Mesodermal cell (in vitro differentiated cells): ENCODE results near the gene GAB2.

Experiments
- H3K27ac ChIP-seq: 2 replicates; pipeline ENCODE4 v1.7.0; 2013; ENCODE audit warnings: mild to moderate bottlenecking, low read depth, low read length, moderate library complexity; ENCODE audit not compliant: severe bottlenecking
- H3K36me3 ChIP-seq: 2 replicates; pipeline ENCODE4 v1.7.1; 2013; ENCODE audit warnings: mild to moderate bottlenecking, low read length, moderate library complexity; ENCODE audit not compliant: control insufficient read depth, insufficient read depth
- H3K4me1 ChIP-seq: one replicate; pipeline ENCODE4 v1.7.1; 2013; ENCODE audit warnings: mild to moderate bottlenecking, low read length; ENCODE audit not compliant: insufficient read depth, control insufficient read depth, poor library complexity, severe bottlenecking
- H3K4me3 ChIP-seq: 2 replicates; pipeline ENCODE4 v1.7.0; 2013; ENCODE audit warnings: low read length, control low read depth, mild to moderate bottlenecking; ENCODE audit not compliant: insufficient read depth, poor library complexity, severe bottlenecking; ENCODE audit errors: extremely low read depth
- H3K9me3 ChIP-seq: 2 replicates; pipeline ENCODE4 v1.7.1; 2013; ENCODE audit warnings: mild to moderate bottlenecking, low read length, moderate library complexity; ENCODE audit not compliant: control insufficient read depth
- WGBS, 2 experiments: methylation state at CpG; one replicate each; pipeline ENCODE4 v1.1.5; 2013; ENCODE audit warnings: missing lambda C conversion rate in 2 of 2; ENCODE audit not compliant: insufficient coverage in 2 of 2; 5-methylcytosine and 5-hydroxymethylcytosine counted together

Gene GAB2

DNA sequence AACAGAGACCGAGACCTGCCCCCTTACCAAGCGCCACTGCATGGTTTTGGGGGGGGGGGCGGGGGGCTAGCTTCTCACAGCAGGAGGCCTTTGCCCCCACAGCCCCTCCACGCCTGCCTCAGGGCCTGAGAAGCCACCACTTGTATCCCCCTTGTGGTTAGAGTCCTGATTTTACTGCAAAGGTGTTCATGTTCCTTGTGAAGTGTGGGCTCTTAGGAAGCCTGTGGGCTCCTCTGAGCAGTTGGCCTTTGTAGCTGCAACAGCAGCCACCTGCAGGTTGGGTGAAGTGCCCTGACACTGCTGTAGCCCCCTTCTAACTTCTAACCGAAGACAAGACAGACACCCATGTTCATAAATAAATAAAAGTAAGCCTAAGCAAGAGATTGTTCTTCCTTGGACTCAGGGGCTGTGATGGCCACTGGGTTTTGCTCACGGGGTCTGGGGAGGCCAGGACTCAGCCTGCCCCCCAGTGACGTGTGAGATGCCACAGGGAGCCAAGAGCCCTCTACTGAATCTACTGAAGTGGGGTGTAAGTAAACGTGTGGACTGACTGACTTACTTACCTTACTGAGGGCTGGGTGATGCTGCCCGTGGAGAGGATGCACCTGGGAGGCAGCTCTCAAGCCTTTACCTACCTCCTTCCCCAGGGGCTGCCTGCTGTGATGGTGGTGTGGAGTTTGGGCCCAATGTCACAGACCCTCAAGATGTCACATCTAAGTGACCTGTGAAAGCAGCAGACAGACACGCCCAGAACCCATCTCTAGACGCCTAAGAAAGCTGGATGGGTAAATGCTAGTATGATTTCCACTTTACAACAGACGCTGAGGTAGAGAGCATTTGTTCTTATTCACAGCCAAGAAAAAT is 203.1 kb downstream of the GAB2 start:
- H3K4me1 ChIP-seq = peaks cover 5% of the 10 kb centered on the region

DNA sequence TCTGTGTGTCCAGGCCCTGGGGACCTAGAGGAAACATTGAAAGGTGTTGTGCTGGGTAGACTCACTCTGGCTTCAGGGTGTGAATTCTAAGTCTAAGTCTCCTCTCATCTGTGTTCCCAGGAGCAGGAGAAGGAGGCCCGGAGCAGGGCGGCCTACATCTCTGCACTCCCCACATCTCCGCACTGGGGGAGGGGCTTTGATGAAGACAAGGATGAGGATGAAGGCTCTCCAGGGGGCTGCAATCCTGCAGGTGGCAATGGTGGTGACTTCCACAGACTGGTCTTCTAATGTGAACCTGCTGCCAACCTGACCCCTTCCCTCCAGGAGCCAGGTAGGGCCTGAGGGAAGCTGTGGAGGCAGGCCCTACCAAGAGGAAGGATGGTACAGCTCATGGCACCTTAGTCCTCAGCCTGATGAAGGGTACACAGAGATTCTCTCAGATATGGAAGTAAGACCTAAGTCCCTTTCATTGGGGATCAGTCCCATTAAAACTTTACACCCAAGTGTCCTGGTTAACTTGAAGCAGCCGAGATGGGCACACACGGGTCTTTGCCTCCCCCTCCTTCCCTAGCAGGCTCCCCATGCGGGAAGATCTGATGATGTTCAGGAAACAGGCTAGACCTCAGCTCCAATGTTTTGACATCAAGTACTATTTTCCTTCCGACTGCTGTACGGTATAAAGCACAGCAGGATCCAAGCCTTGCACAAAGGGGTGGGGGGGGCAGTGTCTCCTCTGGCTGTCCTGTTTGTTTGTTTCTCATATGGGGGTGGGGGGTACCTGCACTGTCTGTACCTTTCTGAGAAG is 203.9 kb downstream of the GAB2 start:
- Histone ChIP-seq H3K36me3 (peaks cover 96% of the 10 kb centered on the region), H3K4me1 (peaks cover 5% of the 10 kb centered on the region), H3K4me3 (no peak overlapping the region), H3K9me3 (no peaks in the 10 kb centered on the region), H3K27ac (no peak overlapping the region)
- 96 to 100% methylated on average over 3 to 4 of the region's 8 CpGs for WGBS, 2 experiments

More for the DNA sequence above, 203.1 kb downstream of the GAB2 start:
- no peak overlapping the region for H3K27ac ChIP-seq
- H3K9me3 ChIP-seq = no peaks in the 10 kb centered on the region
- H3K4me3 ChIP-seq = no peak overlapping the region
- 94 to 96% methylated on average over 3 to 4 of the region's 12 CpGs for WGBS, 2 experiments
- H3K36me3 ChIP-seq = peaks cover 96% of the 10 kb centered on the region

- 96 to 98% methylated on average over 10 of the region's 11 CpGs for WGBS, 2 experiments
These were observed 204.8 kb downstream of the GAB2 start for GRCh38 chr11:78212586-78213371.

DNA sequence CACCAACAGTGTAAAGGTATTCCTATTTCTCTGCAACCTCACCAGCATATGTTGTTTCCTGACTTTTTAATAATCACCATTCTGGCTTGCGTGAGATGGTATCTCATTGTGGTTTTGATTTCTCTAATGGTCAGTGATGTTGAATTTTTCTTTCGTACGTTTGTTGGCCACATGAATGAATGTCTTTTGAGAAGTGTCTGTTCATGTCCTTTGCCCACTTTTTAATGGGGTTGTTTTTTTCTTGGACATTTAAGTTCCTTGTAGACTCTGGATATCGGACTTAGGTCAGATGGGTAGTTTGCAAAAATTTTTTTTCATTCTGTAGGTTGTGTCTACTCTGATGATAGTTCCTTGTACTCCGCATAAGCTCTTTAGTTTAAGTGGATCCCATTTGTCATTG is 206.1 kb downstream of the GAB2 start:
- peaks cover 81% of the 10 kb centered on the region for H3K36me3 ChIP-seq
- no peak overlapping the region for H3K27ac ChIP-seq
- no peak overlapping the region for H3K4me3 ChIP-seq
- WGBS, 2 experiments = 95% methylated on average over 5 of the region's 5 CpGs; no CpG with 5 or more reads in 1 of the 2 experiments
- H3K9me3 ChIP-seq = no peaks in the 10 kb centered on the region
- peaks cover 11% of the 10 kb centered on the region for H3K4me1 ChIP-seq

More at GRCh38 chr11:78212586-78213371, 204.8 kb downstream of the GAB2 start:
- peaks cover 11% of the 10 kb centered on the region for H3K4me1 ChIP-seq
- no peaks in the 10 kb centered on the region for H3K9me3 ChIP-seq
- peaks cover 88% of the 10 kb centered on the region for H3K36me3 ChIP-seq
- H3K27ac ChIP-seq = no peak overlapping the region
- no peak overlapping the region for H3K4me3 ChIP-seq

DNA sequence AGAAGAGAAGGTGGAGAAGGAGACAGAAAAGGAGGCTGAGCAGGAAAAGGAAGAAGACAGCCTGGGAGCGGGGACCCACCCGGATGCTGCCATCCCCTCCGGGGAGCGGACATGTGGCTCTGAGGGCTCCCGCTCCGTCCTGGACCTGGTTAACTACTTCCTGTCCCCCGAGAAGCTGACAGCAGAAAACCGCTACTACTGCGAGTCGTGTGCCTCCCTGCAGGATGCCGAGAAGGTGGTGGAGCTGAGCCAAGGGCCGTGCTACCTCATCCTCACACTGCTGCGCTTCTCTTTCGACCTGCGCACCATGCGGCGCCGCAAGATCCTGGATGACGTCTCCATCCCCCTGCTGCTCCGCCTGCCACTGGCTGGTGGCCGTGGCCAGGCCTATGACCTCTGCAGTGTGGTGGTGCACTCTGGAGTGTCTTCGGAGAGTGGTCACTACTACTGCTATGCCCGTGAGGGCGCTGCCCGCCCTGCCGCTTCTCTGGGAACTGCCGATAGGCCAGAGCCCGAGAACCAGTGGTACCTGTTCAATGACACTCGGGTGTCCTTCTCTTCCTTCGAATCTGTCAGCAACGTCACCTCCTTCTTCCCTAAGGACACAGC is 207.5 kb downstream of the GAB2 start:
- H3K4me3 ChIP-seq = no peak overlapping the region
- no peak overlapping the region for H3K27ac ChIP-seq
- WGBS, 2 experiments = 92 to 93% methylated on average over 27 to 30 of the region's 31 CpGs
- H3K4me1 ChIP-seq = peaks cover 11% of the 10 kb centered on the region
- H3K36me3 ChIP-seq = peaks cover 79% of the 10 kb centered on the region
- no peaks in the 10 kb centered on the region for H3K9me3 ChIP-seq

GRCh38 chr11:78209478-78209877 is 208.1 kb downstream of the GAB2 start:
- Histone ChIP-seq H3K36me3 (peaks cover 79% of the 10 kb centered on the region), H3K4me3 (no peak overlapping the region), H3K27ac (no peak overlapping the region), H3K4me1 (peaks cover 11% of the 10 kb centered on the region), H3K9me3 (no peaks in the 10 kb centered on the region)
- WGBS, 2 experiments = 95 to 98% methylated on average over 11 to 17 of the region's 18 CpGs

GRCh38 chr11:78208257-78209165 is 209.1 kb downstream of the GAB2 start:
- 94 to 95% methylated on average over 12 to 16 of the region's 16 CpGs for WGBS, 2 experiments
- peaks cover 11% of the 10 kb centered on the region for H3K4me1 ChIP-seq
- H3K27ac ChIP-seq = no peak overlapping the region
- H3K9me3 ChIP-seq = no peaks in the 10 kb centered on the region
- no peak overlapping the region for H3K4me3 ChIP-seq
- peaks cover 74% of the 10 kb centered on the region for H3K36me3 ChIP-seq

GRCh38 chr11:78207532-78208256 is 209.9 kb downstream of the GAB2 start:
- peaks cover 12% of the 10 kb centered on the region for H3K4me1 ChIP-seq
- 81 to 94% methylated on average over 9 of the region's 11 CpGs for WGBS, 2 experiments
- H3K9me3 ChIP-seq = no peaks in the 10 kb centered on the region
- H3K27ac ChIP-seq = no peak overlapping the region
- H3K4me3 ChIP-seq = no peak overlapping the region
- peaks cover 74% of the 10 kb centered on the region for H3K36me3 ChIP-seq

- Histone ChIP-seq H3K4me1 (peaks cover 19% of the 10 kb centered on the region), H3K27ac (no peak overlapping the region), H3K36me3 (peaks cover 74% of the 10 kb centered on the region), H3K9me3 (no peaks in the 10 kb centered on the region), H3K4me3 (no peak overlapping the region)
- 95 to 97% methylated on average over 7 of the region's 7 CpGs for WGBS, 2 experiments
These were observed 211.9 kb downstream of the GAB2 start for GRCh38 chr11:78205691-78206090.
